Esophagus muscularis mucosa (tissue), 4 donors: Measurements from ENCODE around the gene RBM43. TPM values are rescaled to one million over a fixed set of nuclear protein-coding genes. Genes with fewer than 3 reads are reported as not detected.

Experiments used
- DNase-seq: peaks from one replicate; pipeline ENCODE4 v3.0.0-alpha.2; 2017; ENCODE audit errors: extremely low spot score
- H3K27ac ChIP-seq, 4 donors: fragments of 200-600 bp; sonication (generic); replicated peaks in 1 of 4; 1 replicate in 3 of 4; 2 replicates in 1 of 4; pipeline ENCODE4 v1.5.1; 2016 to 2019; ENCODE audit warnings: mild to moderate bottlenecking in 1 of 4
- H3K27me3 ChIP-seq, 4 donors: fragments of 200-600 bp; sonication (generic); one replicate each; pipeline versions ENCODE4 v1.5.1 to v1.6.0; 2016 to 2019
- H3K36me3 ChIP-seq, 4 donors: fragments of 200-600 bp; sonication (generic); one replicate each; pipeline ENCODE4 v1.5.1; 2016 to 2019
- H3K4me1 ChIP-seq, 4 donors: fragments of 200-600 bp; sonication (generic); one replicate each; pipeline ENCODE4 v1.5.1; 2016 to 2019
- H3K4me3 ChIP-seq, 4 donors: fragments of 200-600 bp; sonication (generic); 1 replicate in 2 of 4; 2 replicates in 2 of 4; pipeline ENCODE4 v1.5.1; 2016 to 2019; ENCODE audit warnings: mild to moderate bottlenecking in 4 of 4, moderate library complexity in 1 of 4
- H3K9me3 ChIP-seq, 4 donors: fragments of 200-600 bp; sonication (generic); 1 replicate in 3 of 4; 2 replicates in 1 of 4; pipeline ENCODE4 v1.5.1; 2016 to 2019
- CTCF ChIP-seq, 3 experiments: fragments of 200-600 bp in 2 of 3; fragments of 450-650 bp in 1 of 3; sonication (generic) in 2 of 3; IDR thresholded peaks; one replicate each; pipeline ENCODE4 v1.5.1; 2017 to 2019; ENCODE audit warnings: antibody characterized with exemption in 3 of 3, mild to moderate bottlenecking in 2 of 3, moderate library complexity in 1 of 3
- EP300 ChIP-seq: sonication (generic); formaldehyde crosslinking; IDR thresholded peaks from one replicate; pipeline ENCODE4 v1.6.1; 2017; ENCODE audit warnings: antibody characterized with exemption
- POLR2A ChIP-seq: fragments of 450-650 bp; IDR thresholded peaks from one replicate; pipeline ENCODE4 v1.6.1; 2017; ENCODE audit warnings: antibody characterized with exemption, moderate library complexity, mild to moderate bottlenecking, low read depth
- POLR2AphosphoS5 ChIP-seq, 2 donors: sonication (generic); formaldehyde crosslinking; IDR thresholded peaks; one replicate each; pipeline ENCODE4 v1.6.1; 2017; ENCODE audit warnings: antibody characterized with exemption in 2 of 2
- WGBS: methylation state at CpG from one replicate; pipeline ENCODE4 v1.1.5; 2018; 5-methylcytosine and 5-hydroxymethylcytosine counted together
- intact Hi-C: fragments of 100-400 bp; cut with DNase I; formaldehyde crosslinking; loops from one replicate; pipeline ENCODE4 v1.15.1; 2023
- total RNA-seq, 4 donors: library from RNA; depleted of rRNA; stranded (reverse); fragments of >200 nt; gene quantifications; one replicate each; pipeline versions ENCODE4 v1.1.0 to v1.2.1, GENCODE V29; 2016

RBM43 gene
- total RNA-seq, 4 donors from 2014 or later, result 3.3 to 8.3 (median 5.0) TPM

GRCh38 chr2:151268085-151268484, 6.4 kb upstream of the RBM43 start:
- intact Hi-C loops, result loop anchor here (10.0 kb wide), 1 partner anchor 147 kb away; no protein-coding TSS in a partner anchor
- DNase-seq, result no peak
- Histone ChIP-seq H3K4me3 (no peak overlapping the region), H3K4me1 (no peaks in the 10 kb centered on the region), H3K9me3 (no peaks in the 10 kb centered on the region), H3K36me3 (peaks cover 2 to 30% (median 13%) of the 10 kb centered on the region in 4 donors), H3K27me3 (no peaks in the 10 kb centered on the region), H3K27ac (no peak overlapping the region)
- TF ChIP-seq POLR2AphosphoS5 (IDR thresholded peaks at IDR 0.05), result no peak
- no peak for TF ChIP-seq POLR2A
- TF ChIP-seq EP300, result no peak
- no peak for TF ChIP-seq CTCF (IDR thresholded peaks at IDR 0.05)

GRCh38 chr2:151267537-151267936, 5.9 kb upstream of the RBM43 start:
- 95% methylated on average over 5 of the region's 5 CpGs for WGBS
- DNase-seq, result no peak
- H3K4me3 ChIP-seq, result no peak overlapping the region
- no peaks in the 10 kb centered on the region for H3K9me3 ChIP-seq
- peaks cover 0 to 2% (median 0%) of the 10 kb centered on the region in 4 donors for H3K4me1 ChIP-seq
- no peak overlapping the region for H3K27ac ChIP-seq
- H3K27me3 ChIP-seq, result no peaks in the 10 kb centered on the region
- H3K36me3 ChIP-seq, result peaks cover 0 to 25% (median 10%) of the 10 kb centered on the region in 4 donors
- intact Hi-C loops, result loop anchor here (10.0 kb wide), 1 partner anchor 147 kb away; no protein-coding TSS in a partner anchor
- TF ChIP-seq CTCF (IDR thresholded peaks at IDR 0.05), result no peak

GRCh38 chr2:151265991-151266390, 4.3 kb upstream of the RBM43 start:
- H3K4me3 ChIP-seq, result no peak overlapping the region
- no peaks in the 10 kb centered on the region for H3K9me3 ChIP-seq
- intact Hi-C loops, result loop anchor here (10.0 kb wide), 1 partner anchor 149 kb away; no protein-coding TSS in a partner anchor
- H3K36me3 ChIP-seq, result peaks cover 0 to 15% (median 8%) of the 10 kb centered on the region in 4 donors
- H3K4me1 ChIP-seq, result peaks cover 0 to 9% (median 6%) of the 10 kb centered on the region in 4 donors
- TF ChIP-seq EP300, result no peak
- TF ChIP-seq CTCF (IDR thresholded peaks at IDR 0.05), result no peak
- no peak for TF ChIP-seq POLR2AphosphoS5 (IDR thresholded peaks at IDR 0.05)
- no peak for TF ChIP-seq POLR2A
- no peak overlapping the region for H3K27ac ChIP-seq
- no peak for DNase-seq
- H3K27me3 ChIP-seq, result no peaks in the 10 kb centered on the region

- TF ChIP-seq EP300, result no peak
- no peak for TF ChIP-seq POLR2A
- no peak for TF ChIP-seq POLR2AphosphoS5 (IDR thresholded peaks at IDR 0.05)
- TF ChIP-seq CTCF (IDR thresholded peaks at IDR 0.05), result no peak
- intact Hi-C loops, result loop anchor here (10.0 kb wide), 1 partner anchor 151 kb away; no protein-coding TSS in a partner anchor
- WGBS, result 81% methylated on average over 7 of the region's 7 CpGs
- DNase-seq, result no peak
- peaks cover 7 to 23% (median 21%) of the 10 kb centered on the region in 4 donors for H3K4me1 ChIP-seq
- H3K27ac ChIP-seq, result no peak overlapping the region
- no peaks in the 10 kb centered on the region for H3K36me3 ChIP-seq
- H3K27me3 ChIP-seq, result no peaks in the 10 kb centered on the region
- no peaks in the 10 kb centered on the region for H3K9me3 ChIP-seq
- no peak overlapping the region for H3K4me3 ChIP-seq
Measured at GRCh38 chr2:151264157-151264825, 2.6 kb upstream of the RBM43 start.

- intact Hi-C loops, result loop anchor here (10.0 kb wide), 1 partner anchor 152 kb away; no protein-coding TSS in a partner anchor
- TF ChIP-seq POLR2AphosphoS5 (IDR thresholded peaks at IDR 0.05) (no peak), CTCF (IDR thresholded peaks at IDR 0.05) (no peak), POLR2A (no peak), EP300 (no peak)
- no peak for DNase-seq
- 88% methylated on average over 8 of the region's 8 CpGs for WGBS
- Histone ChIP-seq H3K27me3 (no peaks in the 10 kb centered on the region), H3K4me1 (peaks cover 7 to 35% (median 31%) of the 10 kb centered on the region in 4 donors), H3K27ac (peak overlapping the region in 1 of 4 donors; percentile 95), H3K9me3 (no peaks in the 10 kb centered on the region), H3K4me3 (no peak overlapping the region), H3K36me3 (no peaks in the 10 kb centered on the region)
Measured at GRCh38 chr2:151262629-151263028, 966 bp upstream of the RBM43 start.
